Activated CD8-positive, alpha-beta memory T cell treated with anti-CD3 and anti-CD28 coated beads for 36 hours (primary cell): ENCODE measurements around the gene IGFLR1. TPM values are rescaled to one million over a fixed set of nuclear protein-coding genes. Genes with fewer than 3 reads are reported as not detected.

Experiments used
- CTCF ChIA-PET: fragments of 350-600 bp; sonication (Branson Sonifier 250); formaldehyde crosslinking; loops from one replicate; lab custom pipeline; 2021; ENCODE audit warnings: antibody characterized with exemption; lab: Charles Lee
- POLR2A ChIA-PET: fragments of 350-600 bp; sonication (Branson Sonifier 250); formaldehyde crosslinking; loops from one replicate; lab custom pipeline; 2021; ENCODE audit warnings: antibody characterized with exemption; lab: Charles Lee
- total RNA-seq, 2 experiments: library from RNA; stranded (reverse); gene quantifications; one replicate each; pipeline ENCODE4 v1.2.3, GENCODE V29; 2021

IGFLR1 gene
- total RNA-seq, 2 experiments from 2014 or later, result 82.6 to 85.6 TPM

DNA sequence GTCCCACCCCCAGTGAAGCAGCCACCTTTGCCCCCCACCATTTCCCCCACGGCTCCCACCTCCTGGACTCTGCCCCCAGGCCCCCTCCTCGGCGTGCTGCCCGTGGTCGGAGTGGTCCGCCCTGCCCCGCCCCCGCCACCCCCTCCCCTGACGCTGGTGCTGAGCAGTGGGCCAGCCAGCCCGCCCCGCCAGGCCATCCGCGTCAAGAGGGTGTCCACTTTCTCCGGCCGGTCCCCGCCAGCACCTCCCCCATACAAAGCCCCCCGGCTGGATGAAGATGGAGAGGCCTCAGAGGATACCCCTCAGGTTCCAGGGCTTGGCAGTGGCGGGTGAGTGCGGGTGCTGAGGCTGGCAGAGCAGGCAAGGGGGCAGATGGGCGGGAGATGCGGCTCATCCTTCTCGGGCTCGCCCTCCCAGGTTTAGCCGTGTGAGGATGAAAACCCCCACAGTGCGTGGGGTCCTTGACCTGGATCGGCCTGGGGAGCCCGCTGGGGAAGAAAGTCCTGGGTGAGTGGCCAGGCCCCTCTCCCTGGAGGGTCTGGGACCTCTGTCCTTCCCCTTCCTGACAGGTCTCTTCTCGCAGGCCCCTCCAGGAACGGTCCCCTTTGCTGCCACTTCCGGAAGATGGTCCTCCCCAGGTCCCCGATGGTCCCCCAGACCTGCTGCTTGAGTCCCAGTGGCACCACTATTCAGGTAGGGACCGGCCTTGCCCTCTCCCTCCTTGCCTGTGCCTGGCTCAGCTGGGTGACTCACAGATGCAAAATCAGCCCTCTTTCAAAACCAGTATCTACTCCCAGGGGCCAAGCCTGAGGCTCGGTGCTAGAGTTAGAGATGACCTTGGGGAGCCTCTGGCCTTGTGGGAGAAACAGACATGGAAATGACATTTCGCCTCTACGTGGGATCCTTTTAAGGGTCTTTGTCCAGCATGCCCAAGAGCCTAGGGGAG lies 8.8 kb downstream of the IGFLR1 start:
- POLR2A ChIA-PET, result interaction anchor here (0.6 to 1.2 kb wide), 2 partner anchors 13 to 15 kb away, joined by 3 to 4 read pairs; no protein-coding TSS in a partner anchor
- CTCF ChIA-PET, result interaction anchor here (1.1 kb wide), 1 partner anchor 39 kb away, joined by 6 read pairs; no protein-coding TSS in a partner anchor

DNA sequence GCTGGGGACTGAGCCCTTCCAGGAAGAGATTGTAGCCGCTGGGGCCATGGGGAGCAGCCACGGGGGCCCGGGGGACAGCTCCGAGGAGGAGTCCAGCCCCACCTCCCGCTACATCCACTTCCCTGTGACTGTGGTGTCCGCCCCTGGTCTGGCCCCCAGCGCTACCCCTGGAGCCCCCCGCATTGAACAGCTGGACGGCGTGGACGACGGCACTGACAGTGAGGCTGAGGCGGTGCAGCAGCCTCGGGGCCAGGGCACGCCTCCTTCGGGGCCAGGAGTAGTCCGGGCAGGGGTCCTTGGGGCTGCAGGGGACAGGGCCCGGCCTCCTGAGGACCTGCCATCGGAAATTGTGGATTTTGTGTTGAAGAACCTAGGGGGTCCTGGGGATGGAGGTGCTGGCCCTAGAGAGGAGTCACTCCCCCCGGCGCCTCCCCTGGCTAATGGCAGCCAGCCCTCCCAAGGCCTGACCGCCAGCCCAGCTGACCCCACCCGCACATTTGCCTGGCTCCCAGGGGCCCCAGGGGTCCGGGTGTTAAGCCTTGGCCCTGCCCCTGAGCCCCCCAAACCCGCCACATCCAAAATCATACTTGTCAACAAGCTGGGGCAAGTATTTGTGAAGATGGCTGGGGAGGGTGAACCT lies 9.6 kb downstream of the IGFLR1 start:
- ChIA-PET CTCF (interaction anchor here (1.1 kb wide), 1 partner anchor 8 kb away, joined by 3 read pairs; no protein-coding TSS in a partner anchor), POLR2A (interaction anchor here (0.6 kb wide), 1 partner anchor 12 kb away, joined by 3 read pairs; no protein-coding TSS in a partner anchor)

- POLR2A ChIA-PET, result no interaction called here
- CTCF ChIA-PET, result interaction anchor here (1.1 kb wide), 1 partner anchor 9 kb away, joined by 3 read pairs; no protein-coding TSS in a partner anchor
Measured at GRCh38 chr19:35731779-35732405, 10.4 kb downstream of the IGFLR1 start.

- POLR2A ChIA-PET, result no interaction called here
- CTCF ChIA-PET, result interaction anchor here (1.1 kb wide), 1 partner anchor 9 kb away, joined by 3 read pairs; no protein-coding TSS in a partner anchor
Measured at GRCh38 chr19:35731353-35731752, 10.9 kb downstream of the IGFLR1 start.

GRCh38 chr19:35730326-35730725 lies 11.9 kb downstream of the IGFLR1 start:
- CTCF ChIA-PET, result no interaction called here

GRCh38 chr19:35729763-35730162 lies 12.5 kb downstream of the IGFLR1 start:
- ChIA-PET CTCF (no interaction called here), POLR2A (interaction anchor here (1.7 kb wide), 1 partner anchor 8 kb away, joined by 3 read pairs; no protein-coding TSS in a partner anchor)

More at GRCh38 chr19:35730326-35730725, 11.9 kb downstream of the IGFLR1 start:
- POLR2A ChIA-PET, result interaction anchor here (1.7 kb wide), 1 partner anchor 9 kb away, joined by 3 read pairs; no protein-coding TSS in a partner anchor

DNA sequence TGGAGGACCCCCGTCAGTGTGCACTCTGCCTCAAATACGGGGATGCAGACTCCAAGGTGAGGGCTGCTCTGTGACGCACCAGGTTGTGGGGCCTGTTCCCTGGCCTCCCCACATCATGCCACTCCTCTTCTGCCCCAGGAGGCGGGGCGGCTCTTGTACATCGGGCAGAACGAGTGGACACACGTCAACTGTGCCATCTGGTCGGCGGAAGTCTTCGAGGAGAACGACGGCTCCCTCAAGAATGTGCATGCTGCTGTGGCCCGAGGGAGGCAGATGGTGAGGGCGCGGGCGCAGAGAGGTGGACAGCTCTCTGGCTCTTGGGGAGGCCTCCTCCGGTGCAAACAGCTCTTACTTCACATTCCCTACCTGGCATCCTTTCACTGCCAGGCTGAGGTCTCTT lies 13.2 kb downstream of the IGFLR1 start:
- CTCF ChIA-PET, result interaction anchor here (1.2 to 1.6 kb wide), 2 partner anchors 13 to 36 kb away, joined by 3 to 8 read pairs; partner anchors contain the start of gene IGFLR1

DNA sequence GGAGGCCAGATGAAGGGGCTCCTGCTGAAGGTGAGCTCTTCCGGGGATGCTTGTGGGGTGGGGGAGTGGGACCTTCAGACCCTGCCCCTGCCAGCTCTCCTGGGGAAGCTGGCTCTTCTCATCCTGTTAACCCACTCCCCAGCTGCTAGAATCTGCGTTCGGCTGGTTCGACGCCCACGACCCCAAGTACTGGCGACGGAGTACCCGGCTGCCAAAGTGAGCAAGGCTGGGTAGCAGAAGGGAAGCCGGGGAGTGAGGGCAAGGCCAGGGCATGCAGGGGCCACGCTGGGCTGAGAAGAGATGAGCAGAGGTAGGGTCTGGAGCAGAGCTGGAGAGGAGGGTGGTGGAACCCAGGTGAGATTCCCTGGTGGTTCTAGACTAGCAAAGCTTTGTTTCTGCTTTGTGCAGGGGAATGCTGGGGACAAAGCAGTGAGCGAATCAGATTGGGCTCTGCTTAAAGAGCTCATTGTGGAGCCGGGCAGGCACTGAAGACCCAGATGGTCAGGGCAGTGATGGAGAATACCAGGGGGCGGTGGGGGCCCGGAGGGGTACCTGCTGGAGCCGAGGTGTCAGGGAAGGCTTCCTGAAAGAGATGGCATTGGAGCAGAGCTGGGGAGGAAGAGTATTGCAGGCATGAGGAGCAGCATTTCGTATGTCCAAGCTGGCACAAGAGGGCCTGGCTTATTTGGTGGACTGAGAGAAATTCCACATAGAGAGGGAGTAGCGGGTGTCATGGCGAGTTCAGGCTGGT lies 14.1 kb downstream of the IGFLR1 start:
- CTCF ChIA-PET, result interaction anchor here (1.2 to 1.9 kb wide), 3 partner anchors 14 to 35 kb away, joined by 3 to 8 read pairs (median 5); partner anchors contain the start of gene IGFLR1

More for the DNA sequence above, 13.2 kb downstream of the IGFLR1 start:
- POLR2A ChIA-PET, result no interaction called here

DNA sequence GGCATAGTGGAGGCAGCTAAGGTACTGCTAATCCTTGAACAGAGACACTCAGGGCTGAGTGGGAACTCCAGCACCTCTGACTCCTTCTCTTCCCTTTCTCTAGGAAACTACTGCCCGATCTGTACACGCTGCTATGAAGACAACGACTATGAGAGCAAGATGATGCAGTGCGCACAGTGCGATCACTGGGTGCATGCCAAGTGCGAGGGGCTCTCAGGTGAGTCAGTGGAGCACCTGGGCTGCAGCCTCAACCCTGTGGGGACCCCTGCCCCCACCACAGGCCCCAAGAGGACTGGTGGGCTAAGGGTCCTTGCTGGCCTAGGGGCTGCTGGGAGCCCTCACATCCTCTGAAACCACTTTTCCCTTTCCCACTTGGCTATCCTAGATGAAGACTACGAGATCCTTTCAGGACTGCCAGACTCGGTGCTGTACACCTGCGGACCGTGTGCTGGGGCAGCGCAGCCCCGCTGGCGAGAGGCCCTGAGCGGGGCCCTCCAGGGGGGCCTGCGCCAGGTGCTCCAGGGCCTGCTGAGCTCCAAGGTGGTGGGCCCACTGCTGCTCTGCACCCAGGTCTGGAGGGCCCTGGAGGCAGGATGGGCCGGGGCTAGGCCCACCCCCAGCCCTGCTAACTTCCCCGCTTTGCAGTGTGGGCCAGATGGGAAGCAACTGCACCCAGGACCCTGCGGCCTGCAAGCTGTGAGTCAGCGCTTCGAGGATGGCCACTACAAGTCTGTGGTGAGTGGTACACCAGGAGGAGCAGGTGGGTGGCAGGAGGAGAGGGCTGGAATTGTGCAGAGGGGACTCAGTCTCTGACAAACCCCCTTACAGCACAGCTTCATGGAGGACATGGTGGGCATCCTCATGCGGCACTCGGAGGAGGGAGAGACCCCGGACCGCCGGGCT lies 14.9 kb downstream of the IGFLR1 start:
- ChIA-PET CTCF (interaction anchor here (1.2 to 1.9 kb wide), 3 partner anchors 15 to 35 kb away, joined by 3 to 8 read pairs (median 5); partner anchors contain the start of gene IGFLR1), POLR2A (interaction anchor here (2.3 kb wide), 1 partner anchor 10 kb away, joined by 18 read pairs; no protein-coding TSS in a partner anchor)

More for the DNA sequence above, 14.1 kb downstream of the IGFLR1 start:
- POLR2A ChIA-PET, result interaction anchor here (2.3 kb wide), 1 partner anchor 9 kb away, joined by 18 read pairs; no protein-coding TSS in a partner anchor

DNA sequence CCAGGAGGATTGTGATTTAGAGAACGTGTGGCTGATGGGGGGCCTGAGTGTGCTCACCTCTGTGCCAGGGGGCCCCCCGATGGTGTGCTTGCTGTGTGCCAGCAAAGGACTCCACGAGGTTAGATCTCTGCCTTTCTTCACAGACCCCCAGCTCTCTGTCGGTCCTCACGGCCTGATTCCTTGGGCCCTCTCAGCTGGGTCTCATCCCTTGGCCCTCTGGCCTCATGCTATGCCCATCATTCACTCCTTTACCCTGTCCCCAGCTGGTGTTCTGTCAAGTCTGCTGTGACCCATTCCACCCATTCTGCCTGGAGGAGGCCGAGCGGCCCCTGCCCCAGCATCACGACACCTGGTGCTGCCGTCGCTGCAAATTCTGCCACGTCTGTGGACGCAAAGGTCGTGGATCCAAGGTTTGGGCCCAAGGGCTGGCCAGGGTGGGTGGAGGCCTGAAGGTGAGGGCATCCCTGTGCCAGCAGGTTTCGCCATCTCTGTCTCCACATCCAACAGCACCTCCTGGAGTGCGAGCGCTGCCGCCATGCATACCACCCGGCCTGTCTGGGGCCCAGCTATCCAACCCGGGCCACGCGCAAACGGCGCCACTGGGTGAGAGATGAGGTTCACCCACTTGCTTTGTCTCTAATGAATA lies 16.9 kb downstream of the IGFLR1 start:
- CTCF ChIA-PET, result no interaction called here
- POLR2A ChIA-PET, result interaction anchor here (1.4 kb wide), 1 partner anchor 15 kb away, joined by 4 read pairs; no protein-coding TSS in a partner anchor

GRCh38 chr19:35724560-35724959 lies 17.7 kb downstream of the IGFLR1 start:
- POLR2A ChIA-PET, result no interaction called here
- CTCF ChIA-PET, result interaction anchor here (1.3 kb wide), 1 partner anchor 19 kb away, joined by 8 read pairs; no protein-coding TSS in a partner anchor

- POLR2A ChIA-PET, result interaction anchor here (1.3 kb wide), 1 partner anchor 13 kb away, joined by 5 read pairs; no protein-coding TSS in a partner anchor
- CTCF ChIA-PET, result interaction anchor here (1.3 kb wide), 1 partner anchor 20 kb away, joined by 8 read pairs; no protein-coding TSS in a partner anchor
Measured at GRCh38 chr19:35724132-35724531, 18.1 kb downstream of the IGFLR1 start.

DNA sequence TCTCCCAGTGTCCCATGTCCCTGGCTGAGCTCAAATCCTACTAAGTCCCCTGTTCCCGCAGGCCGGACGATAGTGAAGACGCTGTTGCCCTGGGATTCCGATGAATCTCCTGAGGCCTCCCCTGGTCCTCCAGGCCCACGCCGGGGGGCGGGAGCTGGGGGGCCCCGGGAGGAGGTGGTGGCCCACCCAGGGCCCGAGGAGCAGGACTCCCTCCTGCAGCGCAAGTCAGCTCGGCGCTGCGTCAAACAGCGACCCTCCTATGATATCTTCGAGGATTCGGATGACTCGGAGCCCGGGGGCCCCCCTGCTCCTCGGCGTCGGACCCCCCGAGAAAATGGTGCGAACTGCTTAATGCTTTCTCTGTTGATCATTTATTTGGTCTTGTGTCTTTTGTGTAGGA lies 18.6 kb downstream of the IGFLR1 start:
- POLR2A ChIA-PET, result interaction anchor here (1.3 kb wide), 1 partner anchor 14 kb away, joined by 5 read pairs; no protein-coding TSS in a partner anchor
- CTCF ChIA-PET, result interaction anchor here (0.6 to 1.3 kb wide), 3 partner anchors 16 to 97 kb away, joined by 4 to 8 read pairs (median 5); no protein-coding TSS in a partner anchor

- CTCF ChIA-PET, result interaction anchor here (0.6 to 1.1 kb wide), 2 partner anchors 17 to 98 kb away, joined by 4 to 5 read pairs; no protein-coding TSS in a partner anchor
- POLR2A ChIA-PET, result interaction anchor here (1.3 kb wide), 1 partner anchor 15 kb away, joined by 5 read pairs; no protein-coding TSS in a partner anchor
Measured at GRCh38 chr19:35722897-35723296, 19.4 kb downstream of the IGFLR1 start.

GRCh38 chr19:35722461-35722860 lies 19.8 kb downstream of the IGFLR1 start:
- ChIA-PET CTCF (no interaction called here), POLR2A (interaction anchor here (2.8 kb wide), 1 partner anchor 17 kb away, joined by 10 read pairs; no protein-coding TSS in a partner anchor)

- POLR2A ChIA-PET, result interaction anchor here (0.6 to 2.8 kb wide), 5 partner anchors 8 to 157 kb away, joined by 3 to 10 read pairs (median 3); no protein-coding TSS in a partner anchor
- CTCF ChIA-PET, result no interaction called here
Measured at GRCh38 chr19:35721374-35721773, 20.9 kb downstream of the IGFLR1 start.
